HL-60 (cell line): Measurements from ENCODE around the gene TEX48.

ENCODE experiments used
- DNase-seq, 2 experiments: peaks; one replicate each; pipeline ENCODE4 v3.0.0-alpha.2; 2010 to 2020; ENCODE audit warnings: low read depth in 1 of 2, low spot score in 1 of 2
- H3K27ac ChIP-seq: fragments of 250-450 bp; sonication (Bioruptor Pico); replicated peaks from 2 replicates; pipeline ENCODE4 v1.5.1; 2020; ENCODE audit warnings: mild to moderate bottlenecking, moderate library complexity
- H3K27me3 ChIP-seq: fragments of 250-450 bp; sonication (Bioruptor Pico); 2 replicates; pipeline ENCODE4 v1.5.1; 2021; ENCODE audit warnings: mild to moderate bottlenecking, moderate library complexity; ENCODE audit not compliant: insufficient read depth, poor library complexity, severe bottlenecking
- H3K4me3 ChIP-seq: replicated peaks from 2 replicates; pipeline ENCODE4 v1.5.1; 2011; ENCODE audit warnings: mild to moderate bottlenecking, control low read depth, low read length; ENCODE audit not compliant: insufficient read depth
- GABPA ChIP-seq: IDR thresholded peaks from 2 replicates; pipeline ENCODE4 v1.6.1; 2012; ENCODE audit warnings: low read depth
- POLR2AphosphoS5 ChIP-seq: IDR thresholded peaks from 2 replicates; pipeline ENCODE4 v1.6.1; 2012; ENCODE audit warnings: low read depth
- SPI1 ChIP-seq: IDR thresholded peaks from 2 replicates; pipeline ENCODE4 v1.6.1; 2012; ENCODE audit warnings: low read depth, mild to moderate bottlenecking, borderline replicate concordance
- TF ChIP-seq, protein P1 (sequence below): IDR thresholded peaks from one replicate; pipeline ENCODE4 v1.5.1; 2011; ENCODE audit warnings: low read length, control low read depth, inconsistent platforms; ENCODE audit not compliant: insufficient read depth
- TF ChIP-seq, protein P2 (sequence below): IDR thresholded peaks from 2 replicates; pipeline ENCODE4 v1.6.1; 2012; ENCODE audit warnings: low read depth; ENCODE audit not compliant: insufficient replicate concordance

TEX48 gene

DNA sequence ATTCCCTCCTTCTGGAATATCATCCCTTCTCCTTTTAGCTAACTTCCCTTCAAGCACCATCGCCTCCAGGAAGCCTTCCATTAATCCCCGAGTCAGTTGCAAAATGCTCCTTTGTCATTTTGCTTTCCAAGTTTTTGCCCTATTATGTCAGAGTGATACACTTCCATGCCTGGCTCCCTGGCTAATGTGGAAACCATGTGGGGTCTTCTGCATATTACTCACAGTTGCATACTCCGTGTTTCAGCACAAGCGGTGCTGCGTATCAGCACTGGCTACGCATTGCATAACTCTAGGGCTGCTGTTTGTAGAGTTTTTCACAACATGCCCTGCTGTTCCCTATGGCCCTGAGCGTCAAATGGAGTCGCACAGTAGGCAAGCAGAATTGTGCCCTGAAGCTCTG is 26.3 kb downstream of the TEX48 start:
- TF ChIP-seq, protein P1, sequence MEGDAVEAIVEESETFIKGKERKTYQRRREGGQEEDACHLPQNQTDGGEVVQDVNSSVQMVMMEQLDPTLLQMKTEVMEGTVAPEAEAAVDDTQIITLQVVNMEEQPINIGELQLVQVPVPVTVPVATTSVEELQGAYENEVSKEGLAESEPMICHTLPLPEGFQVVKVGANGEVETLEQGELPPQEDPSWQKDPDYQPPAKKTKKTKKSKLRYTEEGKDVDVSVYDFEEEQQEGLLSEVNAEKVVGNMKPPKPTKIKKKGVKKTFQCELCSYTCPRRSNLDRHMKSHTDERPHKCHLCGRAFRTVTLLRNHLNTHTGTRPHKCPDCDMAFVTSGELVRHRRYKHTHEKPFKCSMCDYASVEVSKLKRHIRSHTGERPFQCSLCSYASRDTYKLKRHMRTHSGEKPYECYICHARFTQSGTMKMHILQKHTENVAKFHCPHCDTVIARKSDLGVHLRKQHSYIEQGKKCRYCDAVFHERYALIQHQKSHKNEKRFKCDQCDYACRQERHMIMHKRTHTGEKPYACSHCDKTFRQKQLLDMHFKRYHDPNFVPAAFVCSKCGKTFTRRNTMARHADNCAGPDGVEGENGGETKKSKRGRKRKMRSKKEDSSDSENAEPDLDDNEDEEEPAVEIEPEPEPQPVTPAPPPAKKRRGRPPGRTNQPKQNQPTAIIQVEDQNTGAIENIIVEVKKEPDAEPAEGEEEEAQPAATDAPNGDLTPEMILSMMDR: no peak
- TF ChIP-seq SPI1 (no peak), GABPA (no peak), POLR2AphosphoS5 (no peak)
- TF ChIP-seq, protein P2, sequence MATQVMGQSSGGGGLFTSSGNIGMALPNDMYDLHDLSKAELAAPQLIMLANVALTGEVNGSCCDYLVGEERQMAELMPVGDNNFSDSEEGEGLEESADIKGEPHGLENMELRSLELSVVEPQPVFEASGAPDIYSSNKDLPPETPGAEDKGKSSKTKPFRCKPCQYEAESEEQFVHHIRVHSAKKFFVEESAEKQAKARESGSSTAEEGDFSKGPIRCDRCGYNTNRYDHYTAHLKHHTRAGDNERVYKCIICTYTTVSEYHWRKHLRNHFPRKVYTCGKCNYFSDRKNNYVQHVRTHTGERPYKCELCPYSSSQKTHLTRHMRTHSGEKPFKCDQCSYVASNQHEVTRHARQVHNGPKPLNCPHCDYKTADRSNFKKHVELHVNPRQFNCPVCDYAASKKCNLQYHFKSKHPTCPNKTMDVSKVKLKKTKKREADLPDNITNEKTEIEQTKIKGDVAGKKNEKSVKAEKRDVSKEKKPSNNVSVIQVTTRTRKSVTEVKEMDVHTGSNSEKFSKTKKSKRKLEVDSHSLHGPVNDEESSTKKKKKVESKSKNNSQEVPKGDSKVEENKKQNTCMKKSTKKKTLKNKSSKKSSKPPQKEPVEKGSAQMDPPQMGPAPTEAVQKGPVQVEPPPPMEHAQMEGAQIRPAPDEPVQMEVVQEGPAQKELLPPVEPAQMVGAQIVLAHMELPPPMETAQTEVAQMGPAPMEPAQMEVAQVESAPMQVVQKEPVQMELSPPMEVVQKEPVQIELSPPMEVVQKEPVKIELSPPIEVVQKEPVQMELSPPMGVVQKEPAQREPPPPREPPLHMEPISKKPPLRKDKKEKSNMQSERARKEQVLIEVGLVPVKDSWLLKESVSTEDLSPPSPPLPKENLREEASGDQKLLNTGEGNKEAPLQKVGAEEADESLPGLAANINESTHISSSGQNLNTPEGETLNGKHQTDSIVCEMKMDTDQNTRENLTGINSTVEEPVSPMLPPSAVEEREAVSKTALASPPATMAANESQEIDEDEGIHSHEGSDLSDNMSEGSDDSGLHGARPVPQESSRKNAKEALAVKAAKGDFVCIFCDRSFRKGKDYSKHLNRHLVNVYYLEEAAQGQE: no peak
- H3K27me3 ChIP-seq: no peaks in the 10 kb centered on the region
- H3K4me3 ChIP-seq: no peak overlapping the region
- no peak overlapping the region for H3K27ac ChIP-seq
- DNase-seq: peak; percentile 28 to 48

DNA sequence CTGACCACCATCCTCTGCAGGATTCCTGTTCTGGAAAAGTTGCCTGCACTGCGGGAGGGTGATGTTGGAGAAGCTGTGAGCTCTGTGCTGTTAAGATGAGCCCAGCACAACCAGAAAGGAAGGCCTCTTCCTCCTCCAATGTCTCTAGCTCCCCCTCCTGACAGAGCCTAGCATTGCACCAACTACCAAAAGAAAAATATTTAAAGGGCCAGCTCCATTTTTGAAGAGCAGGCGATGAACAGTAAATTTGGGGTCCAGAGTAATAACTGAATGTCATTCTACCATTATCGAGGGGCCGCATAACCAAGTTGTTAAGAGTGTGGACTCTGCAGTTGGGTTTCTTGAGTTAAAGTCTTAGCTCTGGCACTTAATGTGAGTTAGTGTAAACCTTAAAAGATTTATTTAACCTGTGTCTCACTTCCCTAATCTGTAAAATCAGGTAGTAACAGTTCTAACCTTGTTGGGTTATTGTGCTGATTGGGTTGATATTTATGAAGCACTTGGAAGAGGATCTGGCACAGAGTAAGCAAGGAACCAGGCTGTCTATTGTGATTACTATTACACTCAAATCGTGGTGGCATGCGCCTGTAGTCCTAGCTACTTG is 28.3 kb downstream of the TEX48 start:
- no peak overlapping the region for H3K27ac ChIP-seq
- TF ChIP-seq POLR2AphosphoS5: no peak
- TF ChIP-seq, protein P1: peak; percentile 79
- DNase-seq: peak; percentile 28 to 78

DNA sequence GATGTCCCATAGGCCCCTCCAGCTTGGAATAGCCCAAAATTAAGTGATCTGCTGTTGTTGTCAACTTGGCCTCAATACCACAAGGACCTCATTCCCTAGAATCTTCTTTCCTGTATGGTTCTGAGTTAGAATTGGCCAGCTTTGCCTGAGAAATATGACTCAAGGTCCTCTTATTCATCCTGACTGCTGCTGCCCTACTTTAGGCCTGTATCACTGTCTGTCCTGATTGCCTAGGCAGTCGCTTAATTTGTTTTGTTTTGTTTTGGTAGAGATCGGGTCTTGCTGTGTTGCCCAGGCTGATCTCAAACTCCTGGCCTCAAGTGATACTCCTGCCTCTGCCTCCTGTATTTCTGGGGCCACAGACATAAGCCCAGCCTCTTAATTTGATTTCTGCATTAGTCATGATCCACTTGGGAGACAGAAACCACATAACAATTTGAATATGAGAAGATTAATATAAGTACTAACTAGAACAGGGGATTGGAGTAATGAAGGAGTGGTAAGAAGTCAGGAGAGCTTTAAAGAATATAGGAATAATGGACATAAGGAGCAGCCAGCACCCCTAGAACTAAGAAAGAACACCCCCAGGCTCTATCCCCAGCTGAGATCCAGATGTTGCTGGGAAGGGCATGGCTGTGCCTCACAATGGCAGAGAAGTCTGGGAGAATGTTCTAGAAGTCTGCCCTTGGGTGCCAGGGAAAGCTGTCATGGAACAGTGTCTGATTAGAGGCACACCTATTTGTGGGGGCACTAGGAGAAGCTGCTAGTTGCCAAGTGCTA is 29.0 kb downstream of the TEX48 start:
- no peak for DNase-seq
- no peak overlapping the region for H3K4me3 ChIP-seq
- H3K27me3 ChIP-seq: no peaks in the 10 kb centered on the region
- TF ChIP-seq POLR2AphosphoS5 (no peak), GABPA (no peak), SPI1 (no peak)
- TF ChIP-seq, protein P1: no peak
- TF ChIP-seq, protein P2: no peak
- H3K27ac ChIP-seq: no peak overlapping the region

More for the DNA sequence above, 28.3 kb downstream of the TEX48 start:
- Histone ChIP-seq H3K27me3 (no peaks in the 10 kb centered on the region), H3K4me3 (no peak overlapping the region)
